ENCODE results near the gene WFDC9.
"Not testable (repeated sequence)": the region's sequence is repeated elsewhere in the genome, so short reads cannot be mapped to it uniquely, and the experiment has no call there.

The WFDC9 gene

DNA sequence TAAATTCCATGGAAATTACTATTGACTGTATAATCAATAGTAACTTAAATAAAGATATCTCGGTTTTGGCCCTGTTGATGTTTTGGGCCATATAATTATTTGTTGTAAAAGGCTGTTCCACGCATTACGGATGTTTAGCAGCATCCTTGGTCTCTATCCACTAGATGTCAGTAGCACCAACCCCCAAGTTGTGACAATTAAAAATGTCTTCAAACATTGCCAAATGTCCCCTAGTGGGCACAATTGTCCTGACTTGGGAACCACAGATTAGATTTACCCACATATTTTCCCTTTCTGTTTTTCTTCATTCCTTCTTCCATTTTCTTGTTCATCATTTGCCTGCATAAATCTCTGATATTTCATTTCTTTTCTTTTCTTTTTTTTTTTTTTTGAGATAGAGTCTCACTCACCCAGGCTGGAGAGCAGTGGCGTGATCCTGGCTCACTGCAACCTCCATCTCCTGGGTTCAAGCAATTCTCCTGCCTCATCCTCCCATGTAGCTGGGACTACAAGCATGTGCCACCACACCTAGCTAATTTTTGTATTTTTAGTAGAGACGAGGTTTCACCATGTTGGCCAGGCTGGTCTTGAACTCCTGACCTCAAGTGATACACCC is 38.4 kb downstream of the WFDC9 start:
- DNase-seq = peak in 2 of 56 donors; percentile 6 to 9

DNA sequence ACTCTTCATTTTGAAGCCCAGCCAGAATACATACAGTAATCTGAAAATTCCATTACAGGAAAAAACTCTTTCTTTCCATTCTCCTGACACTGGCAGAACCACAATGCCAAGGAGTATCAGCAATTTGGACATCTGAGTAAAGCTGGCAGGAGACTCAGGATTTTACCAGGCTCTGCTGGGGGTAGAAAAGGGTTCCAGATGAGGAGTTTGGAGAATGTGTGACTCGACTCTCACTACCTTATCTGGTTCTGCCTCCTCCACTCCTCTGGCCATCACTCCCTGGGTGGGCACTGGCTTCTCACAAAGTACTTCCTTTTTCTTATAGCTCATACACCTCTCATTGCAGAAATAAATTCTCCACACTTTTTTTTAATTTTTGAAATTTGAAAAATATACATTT is 41.4 kb downstream of the WFDC9 start:
- DNase-seq = no peak

DNA sequence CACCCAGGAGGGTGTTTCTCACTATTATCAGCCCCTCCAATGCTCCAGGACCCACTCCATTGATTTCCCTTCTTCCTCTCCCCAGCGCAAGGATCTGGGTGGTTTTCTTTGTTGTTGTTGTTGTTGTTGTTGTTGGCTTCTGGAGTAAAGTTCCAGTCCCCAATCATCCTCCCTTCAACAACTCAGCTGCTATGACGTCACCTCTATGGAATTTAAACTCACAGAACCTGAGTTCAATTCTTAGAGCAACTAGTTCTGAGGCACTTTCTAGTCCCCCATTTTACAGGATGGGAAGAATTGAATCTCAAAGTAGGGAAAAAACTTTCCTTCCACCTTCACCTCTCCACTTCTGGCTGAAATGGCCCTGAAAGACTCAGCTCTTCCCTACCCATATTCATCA is 42.3 kb downstream of the WFDC9 start:
- no peak for DNase-seq

DNA sequence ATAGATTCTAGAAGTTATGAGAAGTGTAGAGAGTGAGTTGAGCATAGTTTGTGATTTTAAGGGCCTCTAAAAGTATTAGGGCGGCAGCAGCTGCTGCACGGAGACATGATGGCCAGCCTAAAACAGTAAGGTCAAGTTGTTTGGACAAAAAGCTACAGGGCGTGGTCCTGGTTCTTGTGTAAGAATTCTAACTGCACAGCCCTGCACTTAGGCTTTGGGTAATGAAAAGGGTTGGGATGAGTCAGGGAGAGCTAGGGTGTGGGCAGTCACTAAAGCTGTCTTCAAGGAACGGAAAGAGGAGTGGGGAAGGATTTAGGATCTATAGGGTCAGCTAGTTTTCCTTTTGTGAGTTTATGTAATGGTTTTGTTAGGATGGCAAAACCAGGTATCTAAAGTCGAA is 45.1 kb downstream of the WFDC9 start:
- not testable (repeated sequence) for DNase-seq

DNA sequence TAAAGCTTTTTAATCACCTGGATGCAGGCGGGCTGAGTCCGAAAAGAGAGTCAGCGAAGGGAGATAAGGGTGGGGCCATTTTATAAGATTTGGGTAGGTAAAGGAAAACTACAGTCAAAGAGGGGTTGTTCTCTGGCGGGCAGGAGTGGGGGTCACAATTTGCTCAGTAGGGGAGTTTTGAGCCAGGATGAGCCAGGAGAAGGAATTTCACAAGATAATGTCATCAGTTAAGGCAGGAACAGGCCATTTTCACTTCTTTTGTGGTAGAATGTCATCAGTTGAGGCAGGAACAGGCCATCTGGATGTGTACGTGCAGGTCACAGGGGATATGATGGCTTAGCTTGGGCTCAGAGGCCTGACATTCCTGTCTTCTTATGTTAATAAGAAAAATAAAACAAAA is 46.8 kb downstream of the WFDC9 start:
- not testable (repeated sequence) for DNase-seq

DNA sequence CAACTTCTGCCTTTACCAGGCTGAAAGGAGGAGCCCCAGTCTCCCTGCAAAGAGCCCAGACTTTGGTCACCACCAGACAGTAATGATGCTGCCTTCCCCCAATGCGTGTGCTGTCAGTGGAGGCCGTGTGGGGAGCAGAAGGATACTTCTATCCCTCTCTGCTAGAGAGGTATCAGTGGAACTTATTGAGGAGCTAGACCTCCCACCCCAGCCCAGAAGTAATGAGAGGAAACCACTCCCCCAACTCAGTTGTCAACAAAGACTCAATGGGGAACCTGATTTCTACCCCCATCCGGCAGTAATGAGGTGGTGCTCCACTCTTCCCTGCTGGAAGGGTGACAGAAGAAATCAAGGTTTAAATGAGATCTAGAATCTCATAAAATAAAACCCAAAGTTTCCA is 47.6 kb downstream of the WFDC9 start:
- DNase-seq = no peak

DNA sequence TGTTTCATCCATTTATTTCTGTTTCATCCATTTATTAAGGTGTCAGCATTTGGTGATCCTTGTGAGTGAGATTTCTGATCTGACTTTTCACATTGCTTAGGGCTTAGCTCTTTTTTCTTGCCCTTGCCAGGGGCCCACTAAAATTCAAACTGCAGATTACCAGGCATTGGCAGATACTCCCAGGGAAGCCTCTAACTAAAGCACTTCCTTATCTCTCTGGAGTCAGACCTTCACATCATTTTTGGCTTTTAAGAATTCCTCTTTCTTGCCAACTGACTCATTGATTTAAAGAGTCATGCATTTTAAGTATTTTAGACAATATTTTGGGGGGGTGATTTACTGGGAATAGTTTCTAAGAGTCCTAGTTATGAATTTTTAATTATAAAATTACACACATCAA is 49.4 kb downstream of the WFDC9 start:
- DNase-seq = no peak

DNA sequence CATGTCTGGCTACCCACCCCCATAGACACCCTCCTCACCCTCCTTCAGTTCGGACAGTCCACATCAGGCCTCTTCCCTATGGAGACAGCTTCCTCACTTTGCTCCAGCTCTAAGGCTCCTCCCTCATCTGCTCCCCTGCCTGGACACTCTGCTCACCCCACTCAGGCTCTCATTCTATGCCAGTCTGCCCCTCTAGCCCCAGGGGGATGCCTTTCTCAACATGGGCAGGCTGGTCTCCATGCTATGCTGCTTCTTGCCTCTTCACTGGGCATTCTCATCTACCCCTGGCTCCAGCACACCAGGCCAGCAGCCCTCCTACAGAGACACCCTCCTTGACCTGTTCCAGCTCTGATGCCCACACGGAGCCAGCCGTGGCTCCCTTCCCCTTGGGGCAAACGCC is 51.9 kb downstream of the WFDC9 start, which contains the start of gene WFDC8:
TSS of gene WFDC8 (minus strand) at position 101 of the 400 bp plus-strand sequence. CDS start at position 64, 37 bp downstream.
- DNase-seq = no peak

DNA sequence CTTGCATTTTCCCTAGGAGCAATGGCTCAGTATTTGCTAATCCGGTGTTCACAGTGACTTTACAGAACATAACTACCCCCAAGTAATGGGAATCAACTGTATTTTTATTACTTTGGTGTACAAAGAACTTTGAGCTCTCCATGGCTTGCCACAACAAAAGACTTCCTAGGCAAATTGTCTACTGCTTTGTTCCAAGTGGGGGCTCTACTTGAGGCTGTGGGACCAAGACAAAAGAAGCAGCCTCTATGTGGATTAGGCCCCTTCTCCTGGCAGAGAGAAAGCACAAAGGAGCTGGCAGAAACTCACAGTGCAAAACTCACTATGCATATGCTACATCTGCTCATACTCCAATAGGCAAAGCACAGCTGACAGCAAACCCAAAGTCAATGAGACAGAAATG is 52.9 kb downstream of the WFDC9 start:
- DNase-seq = no peak

DNA sequence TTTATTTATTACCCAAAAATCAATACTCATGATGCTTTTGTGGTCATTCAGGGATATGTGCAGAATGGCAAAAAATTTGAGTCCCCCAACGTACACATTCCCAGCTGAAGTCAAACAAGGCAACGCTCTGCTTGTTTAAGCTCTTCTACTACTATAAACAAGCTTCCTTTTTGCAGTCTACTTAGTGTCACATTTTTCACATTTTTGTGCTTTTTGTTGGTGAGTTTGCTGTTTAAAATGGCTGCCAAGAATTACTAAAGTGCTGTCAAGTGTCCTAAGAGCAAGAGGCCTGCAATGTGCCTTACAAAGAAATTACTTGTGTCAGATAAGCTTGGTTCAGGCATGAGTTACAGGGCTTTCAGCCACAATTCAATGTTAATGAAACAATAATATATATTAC is 54.1 kb downstream of the WFDC9 start:
- DNase-seq = no peak

DNA sequence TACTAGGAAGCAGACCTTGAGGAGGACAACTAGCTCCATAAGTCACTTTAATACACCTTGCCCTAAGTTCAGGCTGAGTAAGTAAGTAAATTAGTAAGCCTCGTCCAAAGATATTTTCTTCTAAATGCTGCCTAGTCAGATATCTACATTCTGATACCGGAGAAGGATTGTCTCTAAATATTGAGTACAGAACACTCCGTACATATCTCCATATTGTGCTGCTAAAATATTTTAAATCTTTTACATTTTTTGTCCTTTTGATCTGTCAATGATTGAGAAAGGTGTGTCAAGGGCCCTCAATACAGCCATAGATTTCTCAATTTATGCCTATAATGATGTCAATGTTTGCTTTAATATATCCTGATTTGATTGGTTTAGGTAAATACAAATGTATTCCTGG is 55.2 kb downstream of the WFDC9 start:
- DNase-seq = no peak

DNA sequence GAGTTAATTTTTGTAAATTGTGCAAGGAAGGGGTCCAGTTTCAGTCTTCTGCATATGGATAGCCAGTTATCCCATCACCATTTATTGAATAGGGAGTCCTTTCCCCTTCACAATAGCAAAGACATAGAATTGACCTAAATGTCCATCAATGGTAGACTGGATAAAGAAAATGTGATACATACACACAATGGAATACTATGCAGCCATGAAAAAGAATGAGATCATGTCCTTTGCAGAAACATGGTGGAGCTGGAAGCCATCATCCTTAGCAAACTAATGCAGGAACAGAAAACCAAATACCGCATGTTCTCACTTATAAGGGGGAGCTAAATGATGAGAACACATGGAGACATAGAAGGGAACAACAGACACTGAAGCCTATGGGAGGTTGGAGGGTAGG is 61.4 kb downstream of the WFDC9 start:
- not testable (repeated sequence) for DNase-seq

DNA sequence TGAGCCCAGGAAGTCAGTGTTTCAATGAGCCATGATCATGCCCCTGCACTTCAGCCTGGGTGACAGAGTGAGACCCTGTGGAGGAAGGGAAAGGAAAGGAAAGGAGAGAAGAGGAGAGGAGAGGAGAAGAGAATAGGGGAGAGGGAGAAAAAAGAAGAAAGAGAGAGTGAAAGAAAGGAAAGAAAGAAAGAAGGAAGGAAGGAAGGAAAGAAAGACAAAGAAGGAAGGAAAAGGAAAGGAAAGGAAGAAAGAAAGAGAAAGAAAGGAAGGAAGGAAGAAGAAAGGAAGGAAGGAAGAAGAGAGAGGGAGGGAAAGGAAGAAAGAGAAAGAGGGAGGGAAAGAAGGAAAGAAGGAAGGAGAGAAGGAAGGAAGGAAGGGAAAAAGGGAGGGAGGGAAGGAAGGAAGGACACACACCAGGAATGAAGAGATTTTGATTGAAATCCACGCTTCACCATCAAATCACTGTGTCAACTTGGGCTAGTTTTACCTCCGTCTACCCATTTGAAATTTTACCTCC is 66.3 kb downstream of the WFDC9 start:
- no peak for DNase-seq

Measured in amygdala (tissue), 56 donors.